K562 (cell line): ENCODE data around the gene SCPEP1.

Source experiments
- CBX5 ChIP-seq: IDR thresholded peaks from 2 replicates; pipeline ENCODE4 v1.6.1; 2014; ENCODE audit warnings: low read depth, borderline replicate concordance
- EGR1 ChIP-seq: fragments of 450-650 bp; conservative IDR thresholded peaks from 2 replicates; pipeline ENCODE4 v1.6.1; 2017; ENCODE audit warnings: mild to moderate bottlenecking
- FOXJ3 ChIP-seq: sonication (generic); formaldehyde crosslinking; IDR thresholded peaks from 2 replicates; pipeline ENCODE4 v1.4.0; 2020; ENCODE audit warnings: mild to moderate bottlenecking, missing genetic modification reagents
- HNRNPUL1 ChIP-seq: fragments of 200-400 bp; formaldehyde crosslinking; IDR thresholded peaks from 2 replicates; pipeline ENCODE4 v1.6.1; 2017; ENCODE audit warnings: low read length
- MAZ ChIP-seq, 2 experiments: fragments of 450-650 bp in 1 of 2; sonication (generic) in 1 of 2; formaldehyde crosslinking; IDR thresholded peaks in 1 of 2; conservative IDR thresholded peaks in 1 of 2; 2 replicates each; pipeline versions ENCODE4 v1.4.0 to v1.5.0; 2020; ENCODE audit warnings: mild to moderate bottlenecking in 1 of 2, missing genetic modification reagents in 1 of 2
- NR2C2 ChIP-seq, 2 experiments: fragments of 200-800 bp in 1 of 2; sonication (Bioruptor generic) in 1 of 2; sonication (generic) in 1 of 2; formaldehyde crosslinking in 1 of 2; IDR thresholded peaks; 2 replicates each; pipeline versions ENCODE4 v1.6.1 to v1.8.0; 2016 to 2022; ENCODE audit warnings: mild to moderate bottlenecking in 1 of 2, missing compliant biosample characterization in 1 of 2, missing genetic modification characterization in 1 of 2, missing genetic modification reagents in 1 of 2
- TAF1 ChIP-seq: IDR thresholded peaks from 2 replicates; pipeline ENCODE4 v1.6.1; 2011; ENCODE audit warnings: mild to moderate bottlenecking, low read length, moderate library complexity; ENCODE audit not compliant: insufficient read depth, control insufficient read depth, severe bottlenecking; ENCODE audit errors: extremely low read depth
- TEAD4 ChIP-seq, 2 experiments: sonication (generic) in 1 of 2; formaldehyde crosslinking in 1 of 2; IDR thresholded peaks; 2 replicates each; pipeline versions ENCODE4 v1.6.1 to v1.8.0; 2012 to 2022; ENCODE audit warnings: borderline replicate concordance in 1 of 2, inconsistent platforms in 1 of 2, low read length in 1 of 2, mild to moderate bottlenecking in 1 of 2, missing genetic modification reagents in 1 of 2
- ZNF134 ChIP-seq: fragments of 250-450 bp; sonication (Bioruptor Pico); conservative IDR thresholded peaks from 2 replicates; pipeline ENCODE4 v1.4.0; 2020
- ZNF57 ChIP-seq: fragments of 450-650 bp; formaldehyde crosslinking; IDR thresholded peaks from 2 replicates; pipeline ENCODE4 v1.4.0; 2020; ENCODE audit warnings: mild to moderate bottlenecking, moderate library complexity
- ZZZ3 ChIP-seq: fragments of 450-650 bp; IDR thresholded peaks from 2 replicates; pipeline ENCODE4 v1.6.1; 2016; ENCODE audit warnings: antibody characterized with exemption, mild to moderate bottlenecking, moderate library complexity
- TF ChIP-seq, protein P1 (sequence below): fragments of 450-650 bp; IDR thresholded peaks from 2 replicates; pipeline ENCODE4 v1.7.1; 2018; ENCODE audit warnings: mild to moderate bottlenecking, low read depth; ENCODE audit not compliant: partially characterized antibody
- TF ChIP-seq, protein P2 (sequence below), 3 experiments: IDR thresholded peaks in 2 of 3; conservative IDR thresholded peaks in 1 of 3; 2 replicates each; pipeline ENCODE4 v1.5.1; 2011 to 2012; ENCODE audit warnings: low read length in 3 of 3, mild to moderate bottlenecking in 3 of 3, control low read depth in 2 of 3, improper control_type of control experiment in 1 of 3, inconsistent platforms in 1 of 3, low read depth in 1 of 3, mixed read lengths in 1 of 3, moderate library complexity in 1 of 3; ENCODE audit not compliant: insufficient read depth in 2 of 3
- TF ChIP-seq, protein P3 (sequence below): sonication (generic); formaldehyde crosslinking; IDR thresholded peaks from 2 replicates; pipeline ENCODE4 v1.8.1; 2022; ENCODE audit warnings: missing genetic modification reagents

DNA sequence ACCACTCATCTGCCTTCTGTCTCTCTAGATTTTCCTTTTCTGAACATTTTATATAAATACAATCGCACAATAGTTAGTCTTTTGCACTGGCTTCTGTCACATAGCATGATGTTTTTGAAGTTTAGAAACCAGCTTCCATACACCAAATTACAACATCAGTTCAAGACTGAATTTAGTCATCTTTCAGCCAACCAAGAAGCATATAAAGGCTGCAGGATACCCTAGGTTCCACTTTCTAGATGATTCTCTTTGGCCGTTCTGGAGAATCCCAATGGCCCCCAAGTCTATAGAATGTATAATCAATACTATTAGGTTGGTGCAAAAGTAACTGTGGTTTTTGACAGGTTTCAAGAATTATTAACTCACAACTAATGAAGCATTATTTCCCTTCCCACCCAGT is 19.4 kb downstream of the SCPEP1 start:
- TF ChIP-seq, protein P1, sequence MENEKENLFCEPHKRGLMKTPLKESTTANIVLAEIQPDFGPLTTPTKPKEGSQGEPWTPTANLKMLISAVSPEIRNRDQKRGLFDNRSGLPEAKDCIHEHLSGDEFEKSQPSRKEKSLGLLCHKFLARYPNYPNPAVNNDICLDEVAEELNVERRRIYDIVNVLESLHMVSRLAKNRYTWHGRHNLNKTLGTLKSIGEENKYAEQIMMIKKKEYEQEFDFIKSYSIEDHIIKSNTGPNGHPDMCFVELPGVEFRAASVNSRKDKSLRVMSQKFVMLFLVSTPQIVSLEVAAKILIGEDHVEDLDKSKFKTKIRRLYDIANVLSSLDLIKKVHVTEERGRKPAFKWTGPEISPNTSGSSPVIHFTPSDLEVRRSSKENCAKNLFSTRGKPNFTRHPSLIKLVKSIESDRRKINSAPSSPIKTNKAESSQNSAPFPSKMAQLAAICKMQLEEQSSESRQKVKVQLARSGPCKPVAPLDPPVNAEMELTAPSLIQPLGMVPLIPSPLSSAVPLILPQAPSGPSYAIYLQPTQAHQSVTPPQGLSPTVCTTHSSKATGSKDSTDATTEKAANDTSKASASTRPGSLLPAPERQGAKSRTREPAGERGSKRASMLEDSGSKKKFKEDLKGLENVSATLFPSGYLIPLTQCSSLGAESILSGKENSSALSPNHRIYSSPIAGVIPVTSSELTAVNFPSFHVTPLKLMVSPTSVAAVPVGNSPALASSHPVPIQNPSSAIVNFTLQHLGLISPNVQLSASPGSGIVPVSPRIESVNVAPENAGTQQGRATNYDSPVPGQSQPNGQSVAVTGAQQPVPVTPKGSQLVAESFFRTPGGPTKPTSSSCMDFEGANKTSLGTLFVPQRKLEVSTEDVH = no peak
- TF ChIP-seq, protein P2, sequence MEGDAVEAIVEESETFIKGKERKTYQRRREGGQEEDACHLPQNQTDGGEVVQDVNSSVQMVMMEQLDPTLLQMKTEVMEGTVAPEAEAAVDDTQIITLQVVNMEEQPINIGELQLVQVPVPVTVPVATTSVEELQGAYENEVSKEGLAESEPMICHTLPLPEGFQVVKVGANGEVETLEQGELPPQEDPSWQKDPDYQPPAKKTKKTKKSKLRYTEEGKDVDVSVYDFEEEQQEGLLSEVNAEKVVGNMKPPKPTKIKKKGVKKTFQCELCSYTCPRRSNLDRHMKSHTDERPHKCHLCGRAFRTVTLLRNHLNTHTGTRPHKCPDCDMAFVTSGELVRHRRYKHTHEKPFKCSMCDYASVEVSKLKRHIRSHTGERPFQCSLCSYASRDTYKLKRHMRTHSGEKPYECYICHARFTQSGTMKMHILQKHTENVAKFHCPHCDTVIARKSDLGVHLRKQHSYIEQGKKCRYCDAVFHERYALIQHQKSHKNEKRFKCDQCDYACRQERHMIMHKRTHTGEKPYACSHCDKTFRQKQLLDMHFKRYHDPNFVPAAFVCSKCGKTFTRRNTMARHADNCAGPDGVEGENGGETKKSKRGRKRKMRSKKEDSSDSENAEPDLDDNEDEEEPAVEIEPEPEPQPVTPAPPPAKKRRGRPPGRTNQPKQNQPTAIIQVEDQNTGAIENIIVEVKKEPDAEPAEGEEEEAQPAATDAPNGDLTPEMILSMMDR (IDR thresholded peaks at IDR 0.05 in 2 of 3, conservative IDR thresholded peaks at IDR 0.05 in 1 of 3; ENCODE audit: insufficient read depth in 2 of 3, low read depth in 1 of 3, low read length in 3 of 3) = no peak
- TF ChIP-seq ZNF134 (CRISPR knock-in tag) = no peak
- TF ChIP-seq MAZ (CRISPR knock-in tag; conservative IDR thresholded peaks at IDR 0.05 in 1 of 2, IDR thresholded peaks at IDR 0.05 in 1 of 2) = no peak
- TF ChIP-seq HNRNPUL1 = no peak
- TF ChIP-seq, protein P3, sequence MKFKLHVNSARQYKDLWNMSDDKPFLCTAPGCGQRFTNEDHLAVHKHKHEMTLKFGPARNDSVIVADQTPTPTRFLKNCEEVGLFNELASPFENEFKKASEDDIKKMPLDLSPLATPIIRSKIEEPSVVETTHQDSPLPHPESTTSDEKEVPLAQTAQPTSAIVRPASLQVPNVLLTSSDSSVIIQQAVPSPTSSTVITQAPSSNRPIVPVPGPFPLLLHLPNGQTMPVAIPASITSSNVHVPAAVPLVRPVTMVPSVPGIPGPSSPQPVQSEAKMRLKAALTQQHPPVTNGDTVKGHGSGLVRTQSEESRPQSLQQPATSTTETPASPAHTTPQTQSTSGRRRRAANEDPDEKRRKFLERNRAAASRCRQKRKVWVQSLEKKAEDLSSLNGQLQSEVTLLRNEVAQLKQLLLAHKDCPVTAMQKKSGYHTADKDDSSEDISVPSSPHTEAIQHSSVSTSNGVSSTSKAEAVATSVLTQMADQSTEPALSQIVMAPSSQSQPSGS (CRISPR knock-in tag) = no peak
- no peak for TF ChIP-seq FOXJ3 (CRISPR knock-in tag)
- no peak for TF ChIP-seq CBX5
- TF ChIP-seq TAF1 = no peak
- TF ChIP-seq ZZZ3 = no peak
- TF ChIP-seq ZNF57 (CRISPR knock-in tag) = no peak
- TF ChIP-seq NR2C2 (CRISPR knock-in tag; IDR thresholded peaks at IDR 0.05) = no peak
- no peak for TF ChIP-seq NR2C2 (tag; IDR thresholded peaks at IDR 0.05)
- TF ChIP-seq TEAD4 (IDR thresholded peaks at IDR 0.05; ENCODE audit: low read length) = no peak
- TF ChIP-seq TEAD4 (CRISPR knock-in tag; IDR thresholded peaks at IDR 0.05; ENCODE audit: borderline replicate concordance) = no peak
- no peak for TF ChIP-seq EGR1
